Esophagus muscularis mucosa (tissue), 4 donors: Measurements from ENCODE around the gene PROX1. TPM values are rescaled to one million over a fixed set of nuclear protein-coding genes. Genes with fewer than 3 reads are reported as not detected.

ENCODE experiments used
- DNase-seq: peaks from one replicate; pipeline ENCODE4 v3.0.0-alpha.2; 2017; ENCODE audit errors: extremely low spot score
- H3K27ac ChIP-seq, 4 donors: fragments of 200-600 bp; sonication (generic); replicated peaks in 1 of 4; 1 replicate in 3 of 4; 2 replicates in 1 of 4; pipeline ENCODE4 v1.5.1; 2016 to 2019; ENCODE audit warnings: mild to moderate bottlenecking in 1 of 4
- H3K27me3 ChIP-seq, 4 donors: fragments of 200-600 bp; sonication (generic); one replicate each; pipeline versions ENCODE4 v1.5.1 to v1.6.0; 2016 to 2019
- H3K36me3 ChIP-seq, 4 donors: fragments of 200-600 bp; sonication (generic); one replicate each; pipeline ENCODE4 v1.5.1; 2016 to 2019
- H3K4me1 ChIP-seq, 4 donors: fragments of 200-600 bp; sonication (generic); one replicate each; pipeline ENCODE4 v1.5.1; 2016 to 2019
- H3K4me3 ChIP-seq, 4 donors: fragments of 200-600 bp; sonication (generic); 1 replicate in 2 of 4; 2 replicates in 2 of 4; pipeline ENCODE4 v1.5.1; 2016 to 2019; ENCODE audit warnings: mild to moderate bottlenecking in 4 of 4, moderate library complexity in 1 of 4
- H3K9me3 ChIP-seq, 4 donors: fragments of 200-600 bp; sonication (generic); 1 replicate in 3 of 4; 2 replicates in 1 of 4; pipeline ENCODE4 v1.5.1; 2016 to 2019
- CTCF ChIP-seq, 3 experiments: fragments of 200-600 bp in 2 of 3; fragments of 450-650 bp in 1 of 3; sonication (generic) in 2 of 3; IDR thresholded peaks; one replicate each; pipeline ENCODE4 v1.5.1; 2017 to 2019; ENCODE audit warnings: antibody characterized with exemption in 3 of 3, mild to moderate bottlenecking in 2 of 3, moderate library complexity in 1 of 3
- EP300 ChIP-seq: sonication (generic); formaldehyde crosslinking; IDR thresholded peaks from one replicate; pipeline ENCODE4 v1.6.1; 2017; ENCODE audit warnings: antibody characterized with exemption
- POLR2A ChIP-seq: fragments of 450-650 bp; IDR thresholded peaks from one replicate; pipeline ENCODE4 v1.6.1; 2017; ENCODE audit warnings: antibody characterized with exemption, moderate library complexity, mild to moderate bottlenecking, low read depth
- POLR2AphosphoS5 ChIP-seq, 2 donors: sonication (generic); formaldehyde crosslinking; IDR thresholded peaks; one replicate each; pipeline ENCODE4 v1.6.1; 2017; ENCODE audit warnings: antibody characterized with exemption in 2 of 2
- WGBS: methylation state at CpG from one replicate; pipeline ENCODE4 v1.1.5; 2018; 5-methylcytosine and 5-hydroxymethylcytosine counted together
- intact Hi-C: fragments of 100-400 bp; cut with DNase I; formaldehyde crosslinking; loops from one replicate; pipeline ENCODE4 v1.15.1; 2023
- total RNA-seq, 4 donors: library from RNA; depleted of rRNA; stranded (reverse); fragments of >200 nt; gene quantifications; one replicate each; pipeline versions ENCODE4 v1.1.0 to v1.2.1, GENCODE V29; 2016

Gene PROX1
- total RNA-seq, 4 donors from 2014 or later: 2.0 to 5.3 (median 2.5) TPM

- H3K27ac ChIP-seq: no peak overlapping the region
- H3K36me3 ChIP-seq: no peaks in the 10 kb centered on the region
- no peak for DNase-seq
- H3K27me3 ChIP-seq: no peaks in the 10 kb centered on the region
- peaks cover 0 to 23% (median 14%) of the 10 kb centered on the region in 4 donors for H3K9me3 ChIP-seq
- WGBS: 94% methylated on average over 4 of the region's 4 CpGs
- intact Hi-C loops: no loop called here
- no peaks in the 10 kb centered on the region for H3K4me1 ChIP-seq
- no peak overlapping the region for H3K4me3 ChIP-seq
- no peak for TF ChIP-seq POLR2A
- no peak for TF ChIP-seq POLR2AphosphoS5 (IDR thresholded peaks at IDR 0.05)
- no peak for TF ChIP-seq CTCF (IDR thresholded peaks at IDR 0.05)
- no peak for TF ChIP-seq EP300
Measured at GRCh38 chr1:214051786-214052185, 64.0 kb downstream of the PROX1 start.

GRCh38 chr1:214058076-214058475 is 70.3 kb downstream of the PROX1 start:
- TF ChIP-seq CTCF (IDR thresholded peaks at IDR 0.05) (no peak), POLR2A (no peak), POLR2AphosphoS5 (IDR thresholded peaks at IDR 0.05) (no peak), EP300 (no peak)
- H3K4me3 ChIP-seq: no peak overlapping the region
- H3K9me3 ChIP-seq: no peaks in the 10 kb centered on the region
- intact Hi-C loops: no loop called here
- no peak overlapping the region for H3K27ac ChIP-seq
- H3K4me1 ChIP-seq: no peaks in the 10 kb centered on the region
- peaks cover 0 to 4% (median 0%) of the 10 kb centered on the region in 4 donors for H3K27me3 ChIP-seq
- H3K36me3 ChIP-seq: no peaks in the 10 kb centered on the region
- WGBS: 60% methylated on average over 5 of the region's 5 CpGs
- DNase-seq: no peak

- intact Hi-C loops: no loop called here
- Histone ChIP-seq H3K4me1 (no peaks in the 10 kb centered on the region), H3K4me3 (no peak overlapping the region), H3K9me3 (no peaks in the 10 kb centered on the region), H3K27ac (no peak overlapping the region), H3K36me3 (no peaks in the 10 kb centered on the region), H3K27me3 (peaks cover 0 to 8% (median 0%) of the 10 kb centered on the region in 4 donors)
- 80% methylated on average over 6 of the region's 6 CpGs for WGBS
- no peak for TF ChIP-seq POLR2A
- DNase-seq: no peak
Measured at GRCh38 chr1:214066190-214066589, 78.4 kb downstream of the PROX1 start.

GRCh38 chr1:214066936-214067335 is 79.2 kb downstream of the PROX1 start:
- Histone ChIP-seq H3K9me3 (no peaks in the 10 kb centered on the region), H3K4me3 (no peak overlapping the region), H3K27me3 (peaks cover 0 to 8% (median 0%) of the 10 kb centered on the region in 4 donors), H3K4me1 (no peaks in the 10 kb centered on the region), H3K27ac (no peak overlapping the region), H3K36me3 (no peaks in the 10 kb centered on the region)
- intact Hi-C loops: no loop called here
- 76% methylated on average over 3 of the region's 3 CpGs for WGBS
- no peak for DNase-seq
- TF ChIP-seq POLR2AphosphoS5 (IDR thresholded peaks at IDR 0.05) (no peak), EP300 (no peak), POLR2A (no peak), CTCF (IDR thresholded peaks at IDR 0.05) (no peak)

GRCh38 chr1:214067397-214067796 is 79.6 kb downstream of the PROX1 start:
- no peak for DNase-seq
- H3K36me3 ChIP-seq: no peaks in the 10 kb centered on the region
- TF ChIP-seq POLR2AphosphoS5 (IDR thresholded peaks at IDR 0.05) (no peak), EP300 (no peak), POLR2A (no peak), CTCF (IDR thresholded peaks at IDR 0.05) (no peak)
- H3K4me3 ChIP-seq: no peak overlapping the region
- intact Hi-C loops: no loop called here
- H3K27me3 ChIP-seq: peaks cover 0 to 7% (median 0%) of the 10 kb centered on the region in 4 donors
- no peaks in the 10 kb centered on the region for H3K4me1 ChIP-seq
- H3K27ac ChIP-seq: no peak overlapping the region
- WGBS: 81% methylated on average over 7 of the region's 7 CpGs
- no peaks in the 10 kb centered on the region for H3K9me3 ChIP-seq
